ENCODE results near the gene GDF7.
"Not testable (repeated sequence)": the region's sequence is repeated elsewhere in the genome, so short reads cannot be mapped to it uniquely, and the experiment has no call there.

GDF7 gene

DNA sequence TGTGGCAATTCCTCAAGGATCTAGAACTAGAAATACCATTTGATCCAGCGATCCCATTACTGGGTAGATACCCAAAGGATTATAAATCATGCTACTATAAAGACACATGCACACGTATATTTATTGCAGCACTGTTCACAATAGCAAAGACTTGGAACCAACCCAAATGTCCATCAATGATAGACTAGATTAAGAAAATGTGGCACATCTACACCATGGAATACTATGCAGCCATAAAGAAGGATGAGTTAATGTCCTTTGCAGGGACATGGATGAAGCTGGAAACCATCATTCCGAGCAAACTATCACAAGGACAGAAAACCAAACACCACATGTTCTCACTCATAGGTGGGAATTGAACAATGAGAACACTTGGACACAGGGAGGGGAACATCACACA, 49.2 kb downstream of the GDF7 start:
- not testable (repeated sequence) for H3K27ac ChIP-seq (ENCODE audit: low read depth, low read length); H3K36me3 ChIP-seq (ENCODE audit: insufficient read depth, low read length); H3K4me1 ChIP-seq (ENCODE audit: insufficient read depth, low read length); H3K27me3 ChIP-seq (ENCODE audit: insufficient read depth, low read length); H3K4me3 ChIP-seq (ENCODE audit: low read length); H3K9ac ChIP-seq (ENCODE audit: low read depth, low read length); H3K9me3 ChIP-seq (ENCODE audit: insufficient read depth, low read depth, low read length)
- 100% methylated on average over 1 of the region's 3 CpGs for WGBS

DNA sequence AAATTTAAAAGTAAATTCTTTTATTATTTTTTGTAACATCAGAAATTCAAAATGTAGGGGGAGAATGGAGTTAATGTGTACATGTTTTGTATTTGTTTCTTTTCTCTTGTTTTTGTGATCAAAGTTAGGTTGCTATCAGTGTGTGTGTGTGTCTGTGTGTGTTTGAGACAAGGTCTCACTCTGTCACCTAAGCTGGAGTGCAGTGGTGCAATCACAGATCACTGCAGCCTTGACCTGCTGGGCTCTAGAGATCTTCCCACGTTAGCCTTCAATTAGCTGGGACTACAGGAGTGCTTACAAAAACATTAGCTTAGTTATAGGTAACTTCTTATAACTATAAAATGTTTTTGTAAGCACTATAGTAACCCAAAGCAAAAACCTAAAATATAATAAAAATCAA, 50.7 kb downstream of the GDF7 start:
- WGBS, result 90% methylated on average over 1 of the region's 1 CpG
- no peaks in the 10 kb centered on the region for H3K9me3 ChIP-seq (ENCODE audit: insufficient read depth, low read depth, low read length)

DNA sequence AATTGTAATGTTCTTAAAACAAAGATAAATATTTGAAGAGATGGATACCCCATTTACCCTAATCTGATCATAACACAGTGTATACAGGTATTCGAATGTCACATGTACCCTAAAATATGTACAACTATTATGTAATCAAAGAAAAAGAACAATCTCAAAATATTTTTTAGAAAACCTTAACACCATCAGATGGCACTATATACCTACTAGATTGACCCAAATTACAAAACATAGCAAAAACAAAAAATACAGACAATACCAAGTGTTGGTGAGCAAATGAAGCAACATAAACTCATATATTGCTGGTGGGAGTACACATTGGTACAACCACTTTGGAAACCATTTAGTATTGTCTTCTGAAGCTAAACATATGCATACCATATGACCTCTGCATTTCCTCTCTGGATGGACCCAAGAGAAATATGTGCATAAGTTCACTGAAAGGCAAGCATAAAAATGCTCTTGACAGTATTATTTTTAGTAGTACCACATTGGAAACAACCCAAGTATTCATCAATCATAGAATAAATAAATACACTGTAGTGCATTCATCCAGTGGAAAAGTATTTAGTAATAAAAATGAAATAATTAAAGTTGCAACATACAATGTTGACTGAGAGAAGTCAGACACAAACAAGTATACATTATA, 55.8 kb downstream of the GDF7 start:
- Histone ChIP-seq H3K4me1 (ENCODE audit: insufficient read depth, low read length) (no peaks in the 10 kb centered on the region), H3K36me3 (ENCODE audit: insufficient read depth, low read length) (no peaks in the 10 kb centered on the region), H3K27ac (ENCODE audit: low read depth, low read length) (no peak overlapping the region), H3K9me3 (ENCODE audit: insufficient read depth, low read depth, low read length) (no peaks in the 10 kb centered on the region), H3K27me3 (ENCODE audit: insufficient read depth, low read length) (no peaks in the 10 kb centered on the region), H3K4me3 (ENCODE audit: low read length) (no peak overlapping the region), H3K9ac (ENCODE audit: low read depth, low read length) (no peak overlapping the region)
- WGBS, result 86% methylated on average over 1 of the region's 1 CpG

More for the DNA sequence above, 50.7 kb downstream of the GDF7 start:
- Histone ChIP-seq H3K4me3 (ENCODE audit: low read length) (no peak overlapping the region), H3K9ac (ENCODE audit: low read depth, low read length) (no peak overlapping the region), H3K27me3 (ENCODE audit: insufficient read depth, low read length) (no peaks in the 10 kb centered on the region), H3K4me1 (ENCODE audit: insufficient read depth, low read length) (no peaks in the 10 kb centered on the region), H3K27ac (ENCODE audit: low read depth, low read length) (no peak overlapping the region), H3K36me3 (ENCODE audit: insufficient read depth, low read length) (no peaks in the 10 kb centered on the region)

DNA sequence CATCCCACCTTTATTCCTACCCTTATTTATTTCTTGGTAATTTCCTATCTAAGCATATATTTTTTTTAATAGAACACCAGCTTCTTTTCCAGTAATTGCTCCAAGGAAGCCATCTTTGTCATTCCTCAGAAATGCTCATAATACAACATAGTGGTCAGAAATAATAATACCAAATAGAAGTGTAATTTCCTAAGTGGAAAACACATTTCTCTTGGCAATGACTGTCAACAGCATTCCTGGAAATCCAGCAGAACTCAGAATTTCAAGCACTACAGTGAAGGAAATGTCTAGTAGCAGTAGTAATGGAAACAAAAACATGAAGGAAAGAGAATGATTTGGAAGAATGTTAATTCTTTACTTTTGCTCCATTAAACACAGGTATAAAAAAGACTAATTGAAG, 56.6 kb downstream of the GDF7 start:
- Histone ChIP-seq H3K36me3 (ENCODE audit: insufficient read depth, low read length) (no peaks in the 10 kb centered on the region), H3K27ac (ENCODE audit: low read depth, low read length) (no peak overlapping the region)

DNA sequence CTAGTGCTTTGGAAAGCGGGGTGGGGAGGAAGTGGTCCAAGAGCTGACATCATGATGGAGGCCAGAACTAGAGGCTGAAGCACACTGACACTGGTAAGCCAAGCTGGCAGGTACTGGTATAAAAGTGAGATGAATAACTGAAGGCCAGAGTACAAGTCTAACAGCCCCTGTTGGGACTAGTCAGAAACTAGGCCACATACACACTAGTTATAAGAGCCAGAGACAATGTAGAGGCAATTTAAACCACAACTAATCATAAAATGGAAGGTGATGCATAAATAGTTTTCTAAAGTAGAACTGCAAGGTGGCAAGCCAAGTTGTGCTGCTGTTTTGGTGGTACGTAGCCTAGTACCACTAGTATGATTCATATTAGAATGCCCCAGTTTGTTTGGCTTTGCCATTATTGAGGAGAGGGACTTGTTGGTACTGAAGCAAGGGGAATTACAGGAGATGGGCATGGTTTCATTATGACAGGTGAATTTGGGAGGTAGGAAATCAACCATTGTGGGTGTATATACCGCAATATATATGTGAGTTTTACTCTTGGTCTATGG, 57.6 kb downstream of the GDF7 start:
- 96% methylated on average over 3 of the region's 3 CpGs for WGBS
- Histone ChIP-seq H3K9me3 (ENCODE audit: insufficient read depth, low read depth, low read length) (no peaks in the 10 kb centered on the region), H3K27ac (ENCODE audit: low read depth, low read length) (no peak overlapping the region), H3K9ac (ENCODE audit: low read depth, low read length) (no peak overlapping the region), H3K4me3 (ENCODE audit: low read length) (no peak overlapping the region), H3K4me1 (ENCODE audit: insufficient read depth, low read length) (no peaks in the 10 kb centered on the region), H3K27me3 (ENCODE audit: insufficient read depth, low read length) (no peaks in the 10 kb centered on the region), H3K36me3 (ENCODE audit: insufficient read depth, low read length) (no peaks in the 10 kb centered on the region)

More for the DNA sequence above, 56.6 kb downstream of the GDF7 start:
- Histone ChIP-seq H3K9me3 (ENCODE audit: insufficient read depth, low read depth, low read length) (no peaks in the 10 kb centered on the region), H3K27me3 (ENCODE audit: insufficient read depth, low read length) (no peaks in the 10 kb centered on the region), H3K4me1 (ENCODE audit: insufficient read depth, low read length) (no peaks in the 10 kb centered on the region), H3K4me3 (ENCODE audit: low read length) (no peak overlapping the region), H3K9ac (ENCODE audit: low read depth, low read length) (no peak overlapping the region)

DNA sequence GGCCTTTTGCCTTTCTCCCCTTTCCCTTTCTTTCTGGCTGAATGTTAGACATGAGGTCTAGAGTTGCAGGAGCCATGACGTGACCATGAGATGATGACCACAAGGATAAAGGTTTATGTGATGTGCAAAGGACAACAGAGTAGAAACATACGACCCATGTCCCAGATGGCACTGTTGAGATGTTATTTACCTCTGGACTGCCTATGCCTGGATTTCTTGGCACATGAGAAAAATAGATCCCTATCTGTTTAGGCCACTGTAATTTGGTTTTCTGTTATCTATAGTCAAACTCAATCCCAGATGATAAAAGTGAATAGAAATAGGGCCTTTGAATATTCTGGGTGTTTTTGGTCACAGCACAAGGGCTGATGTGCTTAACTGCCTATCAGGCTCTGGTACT, 58.8 kb downstream of the GDF7 start:
- no peaks in the 10 kb centered on the region for H3K27me3 ChIP-seq (ENCODE audit: insufficient read depth, low read length)
- H3K4me1 ChIP-seq (ENCODE audit: insufficient read depth, low read length), result no peaks in the 10 kb centered on the region
- no peak overlapping the region for H3K4me3 ChIP-seq (ENCODE audit: low read length)
- no peak overlapping the region for H3K9ac ChIP-seq (ENCODE audit: low read depth, low read length)
- H3K27ac ChIP-seq (ENCODE audit: low read depth, low read length), result no peak overlapping the region
- no peaks in the 10 kb centered on the region for H3K9me3 ChIP-seq (ENCODE audit: insufficient read depth, low read depth, low read length)
- no peaks in the 10 kb centered on the region for H3K36me3 ChIP-seq (ENCODE audit: insufficient read depth, low read length)
- WGBS, result 98% methylated on average over 2 of the region's 2 CpGs

DNA sequence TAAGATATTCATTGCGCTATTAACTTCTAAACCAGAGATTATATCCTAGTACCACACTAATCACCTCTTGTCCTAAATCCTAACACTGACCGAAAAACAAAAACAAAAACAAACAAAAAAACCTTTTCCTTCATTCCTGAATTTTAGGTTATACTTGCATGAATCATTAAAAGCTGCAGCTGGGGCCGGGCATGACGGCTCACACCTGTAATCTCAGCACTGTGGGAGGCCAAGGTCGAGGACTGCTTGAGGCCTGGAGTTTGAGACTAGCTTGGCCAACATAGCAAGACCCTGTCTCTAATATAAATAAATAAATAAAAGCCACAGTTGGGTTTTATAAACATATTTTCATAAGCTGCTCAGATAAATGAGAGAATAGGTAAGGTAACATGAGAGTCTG, 60.0 kb downstream of the GDF7 start:
- H3K9me3 ChIP-seq (ENCODE audit: insufficient read depth, low read depth, low read length), result no peaks in the 10 kb centered on the region
- no peaks in the 10 kb centered on the region for H3K4me1 ChIP-seq (ENCODE audit: insufficient read depth, low read length)
- H3K9ac ChIP-seq (ENCODE audit: low read depth, low read length), result no peak overlapping the region
- WGBS, result 96% methylated on average over 5 of the region's 5 CpGs
- H3K4me3 ChIP-seq (ENCODE audit: low read length), result no peak overlapping the region
- H3K36me3 ChIP-seq (ENCODE audit: insufficient read depth, low read length), result no peaks in the 10 kb centered on the region
- H3K27ac ChIP-seq (ENCODE audit: low read depth, low read length), result no peak overlapping the region
- H3K27me3 ChIP-seq (ENCODE audit: insufficient read depth, low read length), result no peaks in the 10 kb centered on the region

DNA sequence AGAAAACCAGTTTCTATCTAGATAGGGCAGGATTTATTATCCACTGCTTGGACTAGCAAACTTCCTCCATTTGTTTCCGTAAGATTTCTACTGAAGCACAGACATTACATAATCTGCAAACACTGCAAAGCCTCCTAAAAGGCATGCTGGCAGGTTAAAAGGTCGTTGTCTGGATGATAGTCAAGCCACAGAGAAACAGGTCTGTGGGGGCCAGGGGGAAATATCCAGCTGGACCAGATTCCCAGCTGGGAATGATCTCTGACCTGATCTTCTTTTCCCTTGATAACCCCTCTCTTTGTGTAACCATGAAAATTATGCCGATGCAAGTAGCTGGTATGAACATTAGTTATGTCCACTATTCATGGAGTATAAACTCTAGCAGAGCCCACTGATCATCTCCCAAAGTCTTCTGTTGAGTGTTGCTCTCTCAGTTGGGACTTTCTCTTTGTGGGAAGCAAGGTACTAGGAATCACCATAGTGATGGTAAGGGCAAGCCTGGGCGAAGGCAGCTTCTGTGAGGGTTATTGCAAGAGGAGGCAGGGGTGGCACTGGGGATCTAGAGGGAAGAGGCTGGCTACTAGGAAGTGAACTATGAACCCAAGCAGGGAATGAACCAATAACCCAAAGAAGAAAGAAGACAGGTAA, 61.3 kb downstream of the GDF7 start:
- H3K9me3 ChIP-seq (ENCODE audit: insufficient read depth, low read depth, low read length), result no peaks in the 10 kb centered on the region
- H3K9ac ChIP-seq (ENCODE audit: low read depth, low read length), result no peak overlapping the region
- no peaks in the 10 kb centered on the region for H3K4me1 ChIP-seq (ENCODE audit: insufficient read depth, low read length)
- no peak overlapping the region for H3K27ac ChIP-seq (ENCODE audit: low read depth, low read length)
- H3K36me3 ChIP-seq (ENCODE audit: insufficient read depth, low read length), result no peaks in the 10 kb centered on the region
- H3K4me3 ChIP-seq (ENCODE audit: low read length), result no peak overlapping the region
- H3K27me3 ChIP-seq (ENCODE audit: insufficient read depth, low read length), result no peaks in the 10 kb centered on the region
- 90% methylated on average over 4 of the region's 4 CpGs for WGBS

Measured in HUES64 (cell line).